AG09309 (cell line): ENCODE data around the gene SRD5A1.

Experiments
- DNase-seq: peaks from one replicate; pipeline ENCODE4 v3.0.0-alpha.2; 2010; ENCODE audit warnings: low read depth
- H3K4me3 ChIP-seq: 2 replicates; pipeline ENCODE4 v1.5.1; 2011; ENCODE audit warnings: mild to moderate bottlenecking, low read depth, low read length, moderate library complexity; ENCODE audit not compliant: control insufficient read depth
- TF ChIP-seq, protein P1 (sequence below): IDR thresholded peaks from 2 replicates; pipeline ENCODE4 v1.5.1; 2011; ENCODE audit warnings: mild to moderate bottlenecking, low read depth, low read length, inconsistent platforms; ENCODE audit not compliant: insufficient read depth, control insufficient read depth; ENCODE audit errors: missing control alignments

SRD5A1 gene

DNA sequence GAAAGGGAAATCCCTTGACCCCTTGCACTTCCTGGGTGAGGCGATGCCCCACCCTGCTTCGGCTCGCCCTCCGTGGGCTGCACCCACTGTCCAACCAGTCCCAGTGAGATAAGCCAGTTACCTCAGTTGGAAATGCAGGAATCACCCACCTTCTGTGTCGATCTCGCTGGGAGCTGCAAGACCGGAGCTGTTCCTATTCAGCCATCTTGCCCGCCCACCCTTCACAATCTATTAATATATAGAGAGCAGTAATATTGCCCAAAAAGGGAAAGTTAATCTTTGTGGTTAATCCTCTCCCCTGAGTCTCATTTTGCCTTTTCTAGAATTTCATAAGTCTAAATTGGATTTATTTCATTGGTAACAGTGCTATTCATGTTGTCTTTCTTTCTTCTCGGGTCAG is 16.4 kb downstream of the SRD5A1 start:
- no peak overlapping the region for H3K4me3 ChIP-seq
- TF ChIP-seq, protein P1, sequence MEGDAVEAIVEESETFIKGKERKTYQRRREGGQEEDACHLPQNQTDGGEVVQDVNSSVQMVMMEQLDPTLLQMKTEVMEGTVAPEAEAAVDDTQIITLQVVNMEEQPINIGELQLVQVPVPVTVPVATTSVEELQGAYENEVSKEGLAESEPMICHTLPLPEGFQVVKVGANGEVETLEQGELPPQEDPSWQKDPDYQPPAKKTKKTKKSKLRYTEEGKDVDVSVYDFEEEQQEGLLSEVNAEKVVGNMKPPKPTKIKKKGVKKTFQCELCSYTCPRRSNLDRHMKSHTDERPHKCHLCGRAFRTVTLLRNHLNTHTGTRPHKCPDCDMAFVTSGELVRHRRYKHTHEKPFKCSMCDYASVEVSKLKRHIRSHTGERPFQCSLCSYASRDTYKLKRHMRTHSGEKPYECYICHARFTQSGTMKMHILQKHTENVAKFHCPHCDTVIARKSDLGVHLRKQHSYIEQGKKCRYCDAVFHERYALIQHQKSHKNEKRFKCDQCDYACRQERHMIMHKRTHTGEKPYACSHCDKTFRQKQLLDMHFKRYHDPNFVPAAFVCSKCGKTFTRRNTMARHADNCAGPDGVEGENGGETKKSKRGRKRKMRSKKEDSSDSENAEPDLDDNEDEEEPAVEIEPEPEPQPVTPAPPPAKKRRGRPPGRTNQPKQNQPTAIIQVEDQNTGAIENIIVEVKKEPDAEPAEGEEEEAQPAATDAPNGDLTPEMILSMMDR, result no peak
- no peak for DNase-seq

DNA sequence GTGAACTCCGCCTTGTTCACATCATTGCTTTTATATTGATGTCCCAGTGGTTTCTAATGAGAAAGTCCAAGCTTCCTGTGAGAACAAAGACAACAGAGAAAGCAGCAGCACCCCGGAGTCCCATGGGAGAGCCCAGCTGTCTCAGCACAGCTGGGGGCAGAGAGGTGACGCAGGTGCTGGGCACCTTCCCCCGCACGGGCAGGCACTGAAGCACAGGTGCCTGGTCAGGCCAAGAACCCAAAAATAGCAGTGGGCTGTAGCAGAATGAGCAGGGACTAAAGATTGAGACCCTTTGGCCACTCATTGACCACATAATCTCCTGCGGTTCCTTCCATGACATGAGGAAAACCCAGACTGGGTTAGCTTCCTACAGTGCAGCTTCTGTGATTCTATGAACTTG is 18.8 kb downstream of the SRD5A1 start:
- H3K4me3 ChIP-seq, result no peak overlapping the region
- no peak for DNase-seq
- TF ChIP-seq, protein P1, result no peak

DNA sequence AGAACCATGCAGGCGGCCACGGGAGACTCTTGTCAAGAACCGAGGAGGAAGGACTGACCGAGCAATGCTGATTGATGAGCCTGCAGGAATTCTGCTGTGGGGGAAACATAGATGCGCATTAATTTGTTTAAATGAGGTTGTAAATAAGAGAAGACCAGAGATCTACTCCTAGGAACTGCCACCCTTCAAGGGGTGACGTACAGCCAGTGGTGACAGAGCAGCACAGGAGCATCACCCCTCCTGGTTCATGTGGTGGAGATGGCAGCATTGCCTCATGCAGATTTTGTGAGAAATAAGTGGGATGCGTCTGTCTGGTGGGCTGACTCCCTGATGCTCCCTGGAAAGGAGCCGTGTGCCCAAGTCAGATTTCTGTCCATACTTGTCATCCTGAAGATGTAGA is 22.2 kb downstream of the SRD5A1 start:
- TF ChIP-seq, protein P1, result no peak
- DNase-seq, result no peak
- no peak overlapping the region for H3K4me3 ChIP-seq

DNA sequence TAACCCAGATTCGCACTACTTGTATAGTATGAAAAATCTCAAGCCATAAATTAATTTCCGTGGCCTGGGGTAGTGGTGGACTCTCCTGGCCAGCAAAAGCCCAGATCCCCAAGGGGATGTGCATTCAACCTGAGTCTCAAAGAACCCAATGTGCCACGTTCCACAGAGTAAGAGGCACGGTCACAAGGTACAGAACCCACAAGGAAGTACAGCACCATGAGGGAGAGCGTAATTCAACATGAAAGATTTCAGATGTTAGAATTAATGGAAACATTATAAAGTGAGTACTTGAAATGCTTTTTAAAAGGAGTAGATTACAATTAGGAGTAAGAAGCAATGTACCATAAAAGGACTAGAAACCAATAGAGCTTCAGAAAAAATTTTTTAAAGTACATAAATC is 23.4 kb downstream of the SRD5A1 start:
- TF ChIP-seq, protein P1, result no peak
- no peak for DNase-seq
- H3K4me3 ChIP-seq, result no peak overlapping the region

DNA sequence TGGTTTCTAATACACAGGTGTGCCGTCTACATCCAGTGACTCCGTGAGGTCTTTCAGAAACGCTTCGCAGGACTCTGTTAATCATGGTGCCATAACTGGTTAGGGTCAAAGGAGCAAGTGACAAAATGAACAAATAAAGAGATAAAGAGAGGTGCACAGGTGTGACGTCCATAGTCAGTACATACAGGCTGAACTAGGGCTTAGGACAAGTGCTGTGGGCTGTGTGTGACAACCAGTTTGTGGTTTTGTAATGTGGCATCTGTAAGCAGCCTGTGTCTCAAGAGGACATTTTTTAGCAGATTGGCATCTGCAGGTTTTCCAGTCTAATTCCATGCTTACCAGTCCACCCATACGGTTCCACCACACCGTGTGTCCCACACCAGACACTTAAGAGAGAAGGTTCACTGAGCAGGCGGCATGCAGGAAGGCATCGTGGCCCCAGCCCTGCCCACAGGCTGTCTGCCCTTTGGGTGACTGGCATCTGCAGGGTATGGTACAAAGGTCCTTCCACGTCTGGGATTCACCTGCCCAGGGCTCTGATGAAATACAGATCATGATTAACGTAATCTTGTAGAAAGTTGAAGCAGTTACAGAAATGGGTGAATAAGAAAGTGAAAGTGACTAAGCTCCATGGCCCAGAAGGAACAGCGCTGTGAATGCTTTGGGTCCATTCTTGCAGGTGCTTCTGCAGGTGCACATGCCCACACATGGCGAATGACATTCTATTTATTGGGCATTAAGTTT is 26.9 kb downstream of the SRD5A1 start:
- DNase-seq, result no peak
- TF ChIP-seq, protein P1, result no peak
- H3K4me3 ChIP-seq, result no peak overlapping the region

DNA sequence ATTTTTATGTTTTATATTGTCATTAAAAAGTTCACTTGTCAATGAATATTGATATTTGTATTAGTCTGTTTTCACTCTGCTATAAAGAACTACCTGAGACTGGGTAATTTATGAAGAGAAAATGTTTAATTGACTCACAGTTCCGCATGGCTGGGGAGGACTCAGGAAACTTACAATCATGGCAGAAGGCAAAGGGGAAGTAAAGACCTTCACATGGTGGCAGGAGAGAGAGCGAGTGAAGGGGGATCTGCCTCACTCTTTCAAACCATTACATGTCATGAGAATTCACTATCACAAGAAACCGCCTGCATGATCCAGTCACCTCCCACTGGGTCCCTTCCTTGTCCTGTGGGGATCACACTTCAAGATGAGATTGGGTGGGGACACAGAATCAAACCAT is 27.4 kb downstream of the SRD5A1 start:
- no peak for DNase-seq
- H3K4me3 ChIP-seq, result no peak overlapping the region
- TF ChIP-seq, protein P1, result no peak
